NCI-H2107 treated with DMSO at 0.1 percent for 48 hours (cell line): ENCODE data around the gene PCYT1A.

Source experiments
- DNase-seq: peaks from one replicate; lab custom pipeline; 2025; ENCODE audit not compliant: unreplicated experiment; lab: John Stamatoyannopoulos, UW

Gene PCYT1A

DNA sequence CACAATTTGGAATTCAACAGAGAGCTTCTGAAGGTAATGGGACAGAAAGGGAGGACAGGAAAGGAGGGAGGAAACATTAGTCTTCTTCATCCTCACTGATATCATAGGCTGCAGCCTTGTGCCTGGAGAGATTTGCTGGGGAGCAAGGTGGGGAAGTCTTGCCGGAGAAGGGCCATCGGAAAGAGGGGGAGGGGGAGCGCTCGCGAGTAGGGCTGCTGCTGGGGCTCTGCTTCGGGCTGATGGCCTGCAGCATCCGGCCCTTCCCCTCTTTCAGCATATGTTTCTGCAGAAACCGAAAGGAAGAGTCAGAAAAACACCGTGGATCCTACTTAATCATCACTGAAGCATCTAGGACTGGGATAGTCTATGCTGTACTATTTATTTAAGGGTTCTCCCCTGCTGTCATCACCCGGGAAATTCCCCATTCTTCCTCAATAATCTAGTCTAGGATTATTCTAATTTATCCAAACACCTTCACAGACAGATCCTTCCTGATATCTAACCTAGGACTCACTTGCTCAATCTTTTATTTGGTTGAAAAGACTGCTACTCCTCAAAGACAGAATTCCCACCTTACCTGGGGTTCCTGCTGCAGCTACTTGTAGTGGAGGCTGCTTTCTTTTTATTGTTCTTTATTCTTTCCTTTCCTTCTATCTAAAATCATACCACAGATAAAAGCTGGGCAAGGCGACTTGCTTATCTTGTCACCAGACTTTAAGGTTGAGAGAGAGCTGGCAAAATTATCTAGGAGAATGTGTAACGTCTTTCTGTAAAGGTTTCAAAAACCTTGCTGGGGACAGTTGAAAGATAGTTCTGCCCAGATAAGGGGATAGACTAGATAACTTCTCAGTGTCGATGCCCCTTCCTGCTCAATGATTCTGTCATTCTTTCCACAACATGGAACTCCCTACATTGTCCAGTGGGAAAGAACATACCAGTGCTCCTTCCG, 48.6 kb downstream of the PCYT1A start:
- DNase-seq: no peak

DNA sequence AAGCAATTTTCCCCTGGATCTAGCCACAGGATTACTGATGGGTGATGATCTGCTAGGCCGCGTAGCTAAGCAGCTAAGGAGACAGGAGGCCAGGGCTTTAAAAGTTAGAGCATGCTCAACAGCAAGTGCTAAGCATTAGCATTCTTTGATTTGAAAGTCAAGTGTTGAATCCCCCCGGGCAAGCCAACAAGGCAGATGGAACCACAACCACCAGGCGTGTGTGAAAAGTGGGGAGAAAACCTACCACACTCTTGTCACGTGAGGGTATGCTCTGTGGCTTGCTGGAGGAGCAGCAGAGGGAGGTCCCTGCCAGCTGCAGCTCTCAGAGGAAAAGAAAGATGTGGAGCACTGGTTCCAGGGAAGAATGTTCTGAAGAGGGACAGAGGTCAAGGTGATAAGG, 50.3 kb downstream of the PCYT1A start:
- no peak for DNase-seq

DNA sequence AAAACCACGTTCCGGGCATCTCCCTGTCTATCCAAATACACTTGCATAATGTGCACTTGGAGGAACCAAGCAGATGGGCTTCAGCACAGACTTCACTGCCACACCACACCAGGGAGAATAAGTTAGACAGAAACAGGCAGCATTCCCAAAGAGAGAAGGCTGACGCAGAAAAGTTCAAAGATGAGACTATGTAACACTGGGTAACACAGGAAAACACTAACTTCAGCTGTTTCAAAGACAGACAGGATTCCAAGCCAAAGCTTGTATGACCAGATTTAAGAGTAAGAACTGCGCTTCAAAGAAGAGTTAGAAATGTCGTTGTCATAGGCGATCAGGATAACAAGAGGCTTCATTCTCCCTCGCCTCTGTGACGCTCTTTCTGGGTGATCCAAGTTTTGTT, 51.3 kb downstream of the PCYT1A start:
- no peak for DNase-seq

DNA sequence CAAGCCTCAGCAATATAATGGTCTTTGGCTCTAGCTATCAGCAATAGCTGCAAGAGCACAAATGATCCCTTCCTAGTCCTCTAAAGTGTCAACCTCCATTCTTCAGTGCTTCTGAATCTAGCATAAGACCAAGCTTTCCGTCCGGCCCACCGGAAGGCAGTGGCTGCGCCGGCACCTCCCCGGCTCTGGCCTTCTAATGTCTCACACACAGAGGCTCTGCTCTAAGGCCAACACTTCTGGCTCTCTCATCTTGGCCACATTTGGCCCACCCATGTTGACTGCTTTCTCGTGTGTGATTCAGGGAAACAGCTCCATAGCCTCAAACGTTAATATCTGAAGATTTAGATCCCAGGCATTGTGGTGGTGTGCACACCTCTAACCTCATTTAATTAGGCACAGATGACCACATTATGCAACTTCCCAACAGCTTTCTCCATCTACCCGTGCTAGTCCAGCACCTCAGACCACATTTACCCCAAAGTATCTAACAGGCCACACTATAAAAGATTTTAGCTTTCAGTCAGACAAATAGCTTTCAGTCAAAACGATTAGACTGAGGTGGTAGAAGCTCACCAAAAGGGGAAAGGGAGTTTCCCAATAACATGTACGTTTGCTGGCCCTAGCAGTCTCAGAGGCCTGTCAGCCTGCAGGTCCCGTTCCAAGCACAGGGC, 51.9 kb downstream of the PCYT1A start:
- DNase-seq: no peak

DNA sequence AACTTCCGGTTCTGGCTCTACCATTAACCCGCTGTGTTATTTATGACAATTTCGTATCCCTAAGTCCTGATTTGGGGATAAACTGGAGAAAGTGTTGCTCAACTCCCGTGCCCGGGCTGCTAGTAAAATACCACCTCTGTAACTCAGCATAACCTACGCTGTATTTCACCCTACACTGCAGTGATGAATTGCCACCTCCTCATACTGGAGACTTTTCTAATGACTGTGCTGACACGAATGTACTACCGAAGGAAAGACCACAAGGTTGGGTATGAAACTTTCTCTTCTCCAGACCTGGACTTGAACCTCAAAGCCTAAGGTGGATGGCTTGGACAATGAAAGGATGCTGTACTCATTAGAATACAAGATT, 54.7 kb downstream of the PCYT1A start:
- DNase-seq: no peak

DNA sequence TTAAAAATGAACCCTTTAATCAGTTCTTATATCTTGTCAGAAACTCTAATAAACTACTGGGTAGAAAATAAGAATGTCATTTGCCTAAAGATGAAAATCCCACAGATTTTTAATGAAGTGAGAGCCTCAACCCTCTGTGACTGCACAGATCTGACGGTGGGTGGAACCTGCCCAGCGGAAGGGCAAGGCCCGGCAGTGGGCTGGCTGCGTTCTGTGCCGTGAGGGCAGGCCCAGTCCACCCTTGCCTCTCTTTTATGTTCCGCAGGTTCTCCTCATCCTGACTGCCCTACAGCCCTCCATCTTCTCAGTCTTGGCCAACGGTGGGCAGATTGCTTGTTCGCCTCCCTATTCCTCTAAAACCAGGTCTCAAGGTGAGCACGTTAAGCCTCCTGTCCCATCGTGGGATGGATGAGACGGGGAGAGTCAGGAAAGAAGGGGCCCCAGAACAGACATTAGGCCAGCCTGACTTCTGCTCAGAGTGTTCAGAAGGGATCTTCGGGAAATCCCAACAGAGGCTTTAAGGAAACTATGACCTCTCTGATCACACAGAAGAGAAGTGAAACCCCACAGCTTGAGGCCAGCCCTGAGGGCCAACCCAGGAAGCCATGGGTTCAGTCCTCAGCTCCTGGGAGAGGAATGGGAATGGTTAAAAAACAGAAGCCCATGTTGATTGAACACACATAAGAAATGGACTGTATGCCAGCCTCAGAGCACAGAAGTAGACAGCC, 55.2 kb downstream of the PCYT1A start:
- DNase-seq: no peak

DNA sequence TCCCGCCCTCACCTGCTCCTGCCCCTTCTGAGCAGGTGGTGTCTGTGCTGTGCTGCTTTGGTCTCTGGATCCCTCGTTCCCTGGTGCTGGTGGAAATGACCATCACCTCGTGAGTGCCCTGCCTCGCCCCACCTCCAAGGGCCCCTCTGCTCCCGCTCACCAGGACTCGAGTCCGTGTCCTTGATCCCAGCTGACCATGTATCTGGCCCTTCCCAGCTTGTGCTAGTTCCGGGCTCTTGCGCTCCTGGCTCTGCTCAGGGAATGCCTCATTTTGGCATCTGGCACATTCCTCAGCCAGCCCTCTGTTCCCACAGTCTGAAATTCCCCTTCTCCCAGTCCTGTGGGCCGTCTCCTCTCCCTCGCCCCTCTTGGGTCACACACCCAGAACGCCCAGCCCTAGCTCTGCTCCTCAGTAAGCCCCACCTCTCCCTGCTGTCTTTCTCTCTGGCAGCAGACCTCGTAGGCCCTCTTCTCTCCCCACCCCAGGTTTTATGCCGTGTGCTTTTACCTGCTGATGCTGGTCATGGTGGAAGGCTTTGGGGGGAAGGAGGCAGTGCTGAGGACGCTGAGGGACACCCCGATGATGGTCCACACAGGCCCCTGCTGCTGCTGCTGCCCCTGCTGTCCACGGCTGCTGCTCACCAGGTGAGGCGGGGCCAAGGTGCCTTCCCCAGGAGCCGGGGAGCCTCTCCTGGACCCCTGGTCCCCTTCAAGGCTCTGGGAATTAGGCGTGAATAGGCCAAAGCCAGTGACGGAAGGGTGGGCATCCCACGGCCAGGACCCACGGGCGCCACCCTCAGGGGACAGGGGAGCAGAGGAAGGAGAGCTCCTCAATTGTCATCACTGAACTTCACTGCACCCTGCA, 59.7 kb downstream of the PCYT1A start:
- no peak for DNase-seq

DNA sequence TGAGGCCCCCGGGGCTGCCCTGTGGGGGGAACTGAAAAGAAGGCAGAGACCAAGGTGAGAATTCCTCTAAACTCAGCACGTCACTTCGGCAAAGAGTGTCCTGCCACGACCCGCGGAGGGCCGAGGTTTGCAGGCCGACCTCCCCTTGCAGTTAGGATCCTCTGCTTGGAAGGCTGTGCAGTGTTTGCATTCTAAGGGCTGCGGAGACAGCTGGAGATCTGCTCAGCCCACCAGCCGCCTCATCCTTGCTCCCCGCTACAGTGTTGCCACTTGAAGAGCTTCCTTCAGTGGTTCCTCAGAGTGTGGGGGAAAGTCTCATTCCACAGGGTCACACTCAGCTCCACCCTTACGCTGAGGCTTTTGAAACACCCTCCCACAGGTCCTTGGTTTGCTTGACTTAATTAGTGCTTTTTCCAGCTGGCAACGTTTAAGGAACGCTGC, 60.4 kb downstream of the PCYT1A start:
- no peak for DNase-seq

DNA sequence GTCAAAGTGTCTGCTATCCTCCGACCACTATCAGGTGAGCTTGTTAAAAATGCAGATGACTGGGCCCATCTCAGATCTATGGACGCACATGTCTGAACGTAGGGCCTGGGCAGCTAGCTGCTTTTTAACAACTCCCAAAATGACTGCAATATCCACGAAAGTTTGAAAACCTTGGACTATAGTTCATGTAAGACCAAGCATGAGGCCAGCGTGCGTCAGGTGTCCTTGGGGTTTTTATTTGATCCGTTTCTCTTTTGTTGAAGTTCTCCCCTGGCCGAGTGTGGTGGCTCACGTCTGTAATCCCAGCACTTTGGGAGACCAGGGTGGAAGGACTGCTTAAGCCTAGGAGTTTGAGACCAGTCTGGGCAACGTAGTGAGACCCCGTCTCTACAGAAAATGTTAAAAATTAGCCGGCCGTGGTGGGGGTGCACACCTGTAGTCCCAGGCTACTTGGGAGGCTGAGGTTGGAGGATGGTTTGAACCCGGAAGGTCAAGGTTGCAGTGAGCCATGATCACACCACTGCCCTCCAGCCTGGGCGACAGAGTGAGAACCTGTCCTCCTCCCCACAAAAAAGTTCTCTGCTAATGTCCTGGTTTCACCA, 61.7 kb downstream of the PCYT1A start:
- DNase-seq: no peak

DNA sequence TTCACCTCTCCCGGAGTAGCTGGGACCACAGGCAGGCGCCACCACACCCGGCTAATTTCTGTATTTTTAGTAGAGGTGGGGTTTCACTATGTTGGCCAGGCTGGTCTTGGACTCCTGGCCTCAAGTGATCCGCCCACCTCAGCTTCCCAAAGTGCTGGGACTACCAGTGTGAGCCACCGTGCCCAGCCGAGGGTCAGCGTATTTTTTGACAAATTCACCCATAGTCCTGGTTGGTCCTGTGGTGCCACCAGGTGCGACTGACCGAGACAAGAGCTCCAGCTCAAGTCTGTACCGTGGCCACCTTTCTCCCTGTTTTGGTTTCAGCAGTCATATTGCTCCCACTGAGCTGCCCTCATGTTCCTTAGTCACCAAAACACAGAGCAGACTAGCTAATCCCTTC, 62.4 kb downstream of the PCYT1A start:
- DNase-seq: no peak

DNA sequence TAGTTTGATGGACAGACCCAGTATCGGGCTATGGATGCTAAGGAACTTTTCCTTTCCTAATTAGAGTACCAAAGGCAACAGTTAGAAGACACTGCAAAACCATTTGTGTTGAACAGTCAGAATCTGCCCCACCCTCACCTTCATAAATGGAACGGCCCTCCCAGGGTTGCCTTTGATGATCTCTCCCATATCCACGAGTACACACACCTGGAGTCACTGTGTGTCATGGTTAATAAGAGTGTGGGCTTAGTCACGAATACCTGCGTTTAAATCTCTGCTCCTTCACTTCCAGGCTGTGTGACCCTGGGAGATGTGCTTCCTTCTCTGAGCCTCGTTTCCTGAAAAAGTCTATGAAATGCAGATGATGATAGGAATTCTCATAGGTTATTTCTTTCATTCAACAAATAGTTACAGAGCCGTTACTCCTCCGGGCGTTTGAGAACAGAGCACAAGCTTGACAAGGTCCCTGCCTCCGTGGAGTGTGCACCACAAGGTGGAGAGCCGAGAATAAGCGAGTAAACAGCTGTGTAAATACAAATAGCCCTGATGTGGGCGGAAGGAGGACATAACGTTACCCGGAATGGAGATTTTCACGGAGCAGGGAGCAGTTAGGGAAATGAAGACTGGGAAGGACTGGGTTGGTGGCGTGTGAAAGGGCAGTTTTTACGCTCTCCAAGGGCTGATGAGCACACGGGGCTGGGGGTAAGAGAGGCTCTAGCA, 64.5 kb downstream of the PCYT1A start:
- DNase-seq: peak; percentile 52

DNA sequence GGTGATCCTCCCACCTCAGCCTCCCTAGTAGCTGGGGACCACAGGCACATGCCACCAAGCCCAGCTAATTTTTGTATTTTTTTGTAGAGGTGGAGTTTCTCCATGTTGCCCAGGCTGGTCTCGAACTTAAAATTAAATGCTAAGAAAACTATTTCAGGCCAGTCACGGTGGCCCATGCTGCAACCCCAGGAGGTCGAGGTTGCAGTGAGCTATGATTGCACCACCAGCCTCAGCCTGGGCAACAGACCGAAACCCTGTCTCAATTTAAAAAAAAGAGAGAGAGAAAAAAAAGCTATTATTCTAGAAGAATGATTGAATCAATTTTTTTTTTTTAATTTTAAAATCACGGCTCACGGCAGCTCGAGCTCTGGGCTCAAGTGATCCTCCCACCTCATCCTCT, 66.5 kb downstream of the PCYT1A start:
- DNase-seq: no peak

DNA sequence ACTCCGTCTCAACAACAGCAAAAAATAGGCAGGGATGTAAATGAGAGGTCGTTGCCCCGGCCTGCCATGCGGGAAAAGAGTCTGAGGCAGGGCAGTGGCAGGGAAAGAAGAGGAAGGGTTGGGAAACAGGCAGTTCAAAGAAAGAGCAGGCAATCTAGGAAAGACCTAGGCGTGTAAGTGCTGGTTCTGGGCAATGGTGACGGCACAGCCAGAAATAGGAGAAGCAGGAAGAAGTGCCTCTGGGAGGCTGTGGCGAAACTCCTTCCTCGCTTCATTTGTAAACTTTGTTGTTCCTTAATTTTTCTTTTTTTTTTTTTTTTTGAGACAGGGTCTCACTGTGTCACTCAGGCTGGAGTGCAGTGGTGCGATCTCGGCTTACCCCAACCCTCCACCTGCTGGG, 66.9 kb downstream of the PCYT1A start:
- no peak for DNase-seq

DNA sequence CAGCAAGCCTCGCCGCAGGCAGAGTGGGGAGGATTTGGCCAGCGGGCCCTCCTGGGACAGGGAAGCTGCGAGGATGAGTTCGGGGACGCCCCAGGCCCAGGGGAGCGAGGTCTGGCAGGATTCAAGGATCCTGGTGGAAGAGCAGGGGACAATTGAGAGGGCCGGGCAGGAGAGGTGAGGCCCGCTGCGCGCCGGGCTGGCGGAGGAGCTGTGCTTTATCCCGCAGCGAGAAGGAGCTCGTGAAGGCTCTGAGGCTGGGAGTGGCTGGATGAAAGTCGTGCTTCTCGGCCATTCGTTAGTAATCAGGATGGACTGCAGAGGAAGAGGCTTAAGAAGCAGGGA, 67.6 kb downstream of the PCYT1A start:
- DNase-seq: no peak

DNA sequence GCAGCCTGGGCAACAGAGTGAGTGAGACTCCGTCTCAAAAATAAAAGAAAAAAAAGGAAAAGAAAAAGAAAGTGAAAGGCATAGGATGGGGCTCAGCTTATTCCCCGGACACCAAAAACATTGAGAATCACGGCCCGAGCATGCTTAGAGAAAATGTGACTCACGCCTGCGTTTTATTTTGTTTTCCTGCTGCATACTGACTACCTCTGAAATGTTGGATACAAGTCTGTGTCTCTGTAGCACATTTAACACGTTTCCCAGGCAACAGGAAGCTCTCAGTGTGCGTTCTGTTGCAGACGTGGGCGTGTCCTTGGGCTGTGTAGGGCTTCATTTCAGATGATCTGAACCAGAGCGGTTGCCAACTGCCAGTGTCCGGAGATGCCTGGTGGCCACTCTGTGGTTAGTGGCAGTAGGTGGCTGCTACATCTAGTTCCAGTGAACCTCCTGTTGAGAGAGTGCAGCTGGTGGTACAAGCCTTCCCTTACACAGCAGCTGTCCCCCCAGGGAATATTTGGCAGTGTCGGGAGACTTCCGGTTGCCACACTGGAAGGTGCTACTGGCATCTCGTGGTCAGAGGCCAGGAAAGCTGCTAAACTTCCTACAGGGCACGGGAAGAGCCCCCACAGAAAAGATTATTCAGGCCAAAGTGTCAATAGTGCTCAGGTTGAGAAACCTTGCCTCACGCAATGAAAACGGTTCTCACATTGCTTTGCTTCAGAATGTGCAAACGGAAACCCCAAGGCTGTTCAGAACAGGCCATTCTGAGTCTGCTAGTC, 68.1 kb downstream of the PCYT1A start:
- DNase-seq: peak; percentile 92

DNA sequence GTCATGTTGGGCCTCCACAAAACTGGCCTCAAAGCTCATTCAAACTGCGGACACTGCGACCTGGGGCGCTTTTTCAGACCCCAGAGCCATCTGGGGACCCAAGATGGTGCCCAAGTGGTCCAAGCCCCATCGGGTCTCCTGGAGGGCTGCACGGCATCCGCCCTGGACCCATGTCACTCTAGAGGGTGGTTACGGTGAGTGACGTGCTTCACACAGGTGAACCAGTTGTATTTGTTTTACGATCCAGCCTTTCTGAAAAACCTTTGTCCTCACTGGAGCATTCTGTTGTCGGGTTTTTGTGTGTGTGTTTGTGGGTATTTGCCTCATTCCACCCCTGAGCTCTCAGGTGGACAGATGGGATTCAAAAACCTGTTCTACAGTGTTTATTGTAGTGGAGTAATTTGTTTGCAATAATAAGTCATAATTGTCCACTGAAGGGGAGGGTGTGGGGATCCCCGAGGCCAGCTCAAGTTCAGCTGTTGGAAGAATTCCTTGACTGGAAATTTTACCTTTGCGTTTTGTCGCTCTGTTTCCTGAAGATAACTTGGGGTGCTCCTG, 69.3 kb downstream of the PCYT1A start:
- no peak for DNase-seq

DNA sequence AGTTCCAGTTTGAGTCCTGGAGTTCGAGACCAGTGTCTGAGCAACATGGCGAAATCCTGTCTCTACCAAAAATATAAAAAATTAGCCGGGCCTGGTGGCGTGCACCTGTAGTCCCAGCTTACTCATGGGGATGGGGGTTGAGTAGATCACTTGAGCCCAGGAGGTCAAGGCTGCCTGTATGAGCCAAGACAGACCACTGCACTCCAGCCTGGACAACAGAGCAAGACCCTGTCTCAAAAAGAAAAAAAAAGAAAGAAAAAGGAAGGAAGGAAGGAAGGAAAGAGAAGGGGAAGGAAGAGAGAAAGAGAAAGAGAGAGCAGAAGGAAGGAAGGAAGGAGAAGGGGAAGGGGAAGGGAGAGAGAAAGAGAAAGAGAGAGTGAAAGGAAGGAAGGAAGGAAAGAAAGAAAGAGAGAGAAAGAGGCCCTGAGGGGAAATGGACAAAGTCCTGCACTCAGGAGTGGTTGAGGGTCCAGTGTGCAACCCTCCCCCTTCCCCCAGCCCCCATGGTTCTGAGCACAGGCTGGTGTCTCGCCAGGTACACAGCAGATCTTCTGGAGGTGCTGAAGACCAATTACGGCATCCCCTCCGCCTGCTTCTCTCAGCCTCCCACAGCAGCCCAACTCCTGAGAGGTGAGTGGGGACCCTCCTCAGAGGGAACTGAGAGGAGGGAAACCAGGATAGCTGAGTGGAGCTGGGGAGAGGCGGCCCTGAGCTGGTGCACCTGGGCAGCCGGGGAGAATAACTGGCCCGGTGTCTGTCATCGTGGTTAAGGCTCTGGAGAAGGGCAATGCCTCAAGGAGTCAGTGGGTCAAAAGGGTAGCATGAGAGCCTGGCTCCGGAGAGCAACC, 70.0 kb downstream of the PCYT1A start:
- DNase-seq: no peak

DNA sequence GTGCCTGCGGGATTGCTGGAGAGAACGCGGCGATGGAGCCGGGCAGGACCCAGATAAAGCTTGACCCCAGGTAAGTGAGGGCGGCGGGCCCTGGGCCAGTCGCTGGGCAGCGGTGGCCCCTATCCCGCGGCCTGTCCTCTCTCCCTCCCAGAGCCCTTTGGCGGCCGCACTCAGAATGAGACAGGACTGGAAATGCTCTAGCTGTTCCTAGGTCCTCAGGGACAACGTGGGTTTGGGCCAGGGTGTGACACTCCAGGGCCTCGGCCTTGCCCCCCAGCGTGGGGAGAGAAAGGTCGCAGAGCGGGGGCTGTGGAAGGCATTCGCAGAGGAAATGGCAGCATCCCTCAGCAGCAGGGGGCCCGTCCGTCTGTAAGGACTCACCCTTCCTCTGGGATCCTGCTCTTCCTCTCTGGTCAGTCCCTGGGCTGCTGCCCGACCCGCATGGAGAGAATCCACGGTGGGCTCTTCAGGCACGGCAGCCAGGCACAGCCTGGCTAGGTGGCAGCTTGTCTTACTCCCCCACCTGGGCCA, 70.8 kb downstream of the PCYT1A start:
- DNase-seq: no peak
